ENCODE measurements around the gene CAMSAP1. TPM values are rescaled to one million over a fixed set of nuclear protein-coding genes. Genes with fewer than 3 reads are reported as not detected.
A peak's percentile ranks its signal among the peaks of the same experiment; 100 is the strongest.

CAMSAP1 gene
- polyA plus RNA-seq, 3 donors = 0.71 to 9.0 (median 0.75) TPM

- no peaks in the 10 kb centered on the region for H3K79me2 ChIP-seq (ENCODE audit: insufficient read depth, low read length)
- no peak overlapping the region for H3K9ac ChIP-seq (ENCODE audit: insufficient read depth, low read length, poor library complexity, severe bottlenecking)
- no peaks in the 10 kb centered on the region for H3K27me3 ChIP-seq (ENCODE audit: control insufficient read depth in 2 of 2, insufficient read depth in 2 of 2, low read length in 2 of 2)
- no peak overlapping the region for H2AFZ ChIP-seq (ENCODE audit: insufficient read depth, low read depth, low read length, poor library complexity, severe bottlenecking)
- DNase-seq = no peak
- peak overlapping the region in 1 of 2 donors; percentile 53 for H3K27ac ChIP-seq (ENCODE audit: low read depth in 1 of 2, low read length in 2 of 2)
- H3K4me1 Mint-ChIP-seq = peaks cover 16% of the 10 kb centered on the region
- peaks cover 15 to 18% of the 10 kb centered on the region in 2 donors for H3K4me1 ChIP-seq (ENCODE audit: control insufficient read depth in 1 of 2, insufficient read depth in 2 of 2, low read length in 2 of 2)
- no peaks in the 10 kb centered on the region for H3K27me3 Mint-ChIP-seq (ENCODE audit: low read depth in 3 of 3)
- no peak for TF ChIP-seq CTCF (IDR thresholded peaks at IDR 0.05)
- peak overlapping the region in 6 of 7 donors; percentile 61 to 86 (median 80) for H3K27ac Mint-ChIP-seq
- intact Hi-C loops (cut with micrococcal nuclease) = loop anchor here in 1 of 2 donors (2.0 kb wide), 1 partner anchor 17 kb away; no protein-coding TSS in a partner anchor
- peaks cover 6 to 21% of the 10 kb centered on the region in 2 donors for H3K36me3 ChIP-seq (replicated peaks in 1 of 2; ENCODE audit: control insufficient read depth in 1 of 2, insufficient read depth in 2 of 2, low read length in 2 of 2)
- H3K9me3 ChIP-seq (replicated peaks in 1 of 2; ENCODE audit: control insufficient read depth in 1 of 2, insufficient read depth in 1 of 2, low read length in 2 of 2) = no peaks in the 10 kb centered on the region
- H3K4me2 ChIP-seq (replicated peaks; ENCODE audit: extremely low read depth, low read length, poor library complexity, severe bottlenecking) = no peak overlapping the region
- 99% methylated on average over 17 of the region's 19 CpGs for WGBS (ENCODE audit: insufficient coverage)
- peaks cover 12 to 47% of the 10 kb centered on the region in 2 donors for H3K36me3 Mint-ChIP-seq
- H3K4me3 Mint-ChIP-seq = no peak overlapping the region
- H3K4me3 ChIP-seq (replicated peaks in 1 of 3; ENCODE audit: low read depth in 2 of 3, low read length in 3 of 3) = no peak overlapping the region
- H4K20me1 ChIP-seq (ENCODE audit: insufficient read depth, low read length) = peaks cover 45% of the 10 kb centered on the region
- peaks cover 0 to 3% (median 0%) of the 10 kb centered on the region in 7 donors for H3K9me3 Mint-ChIP-seq
Observed at GRCh38 chr9:135925496-135926133, 18.3 kb upstream of the CAMSAP1 start.

GRCh38 chr9:135924628-135925338 lies 17.4 kb upstream of the CAMSAP1 start:
- Histone ChIP-seq H3K4me1 (ENCODE audit: control insufficient read depth in 1 of 2, insufficient read depth in 2 of 2, low read length in 2 of 2) (peaks cover 15 to 18% of the 10 kb centered on the region in 2 donors), H3K36me3 (replicated peaks in 1 of 2; ENCODE audit: control insufficient read depth in 1 of 2, insufficient read depth in 2 of 2, low read length in 2 of 2) (peaks cover 0 to 13% of the 10 kb centered on the region in 2 donors), H3K27ac (ENCODE audit: low read depth in 1 of 2, low read length in 2 of 2) (peak overlapping the region in 1 of 2 donors; percentile 53), H2AFZ (ENCODE audit: insufficient read depth, low read depth, low read length, poor library complexity, severe bottlenecking) (no peak overlapping the region), H3K27me3 (ENCODE audit: control insufficient read depth in 2 of 2, insufficient read depth in 2 of 2, low read length in 2 of 2) (no peaks in the 10 kb centered on the region), H3K79me2 (ENCODE audit: insufficient read depth, low read length) (no peaks in the 10 kb centered on the region), H3K9ac (ENCODE audit: insufficient read depth, low read length, poor library complexity, severe bottlenecking) (no peak overlapping the region), H4K20me1 (ENCODE audit: insufficient read depth, low read length) (peaks cover 37% of the 10 kb centered on the region), H3K4me3 (replicated peaks in 1 of 3; ENCODE audit: low read depth in 2 of 3, low read length in 3 of 3) (no peak overlapping the region), H3K9me3 (replicated peaks in 1 of 2; ENCODE audit: control insufficient read depth in 1 of 2, insufficient read depth in 1 of 2, low read length in 2 of 2) (no peaks in the 10 kb centered on the region), H3K4me2 (replicated peaks; ENCODE audit: extremely low read depth, low read length, poor library complexity, severe bottlenecking) (no peak overlapping the region)
- WGBS (ENCODE audit: insufficient coverage) = 86% methylated on average over 20 of the region's 27 CpGs
- Mint-ChIP-seq H3K27me3 (ENCODE audit: low read depth in 3 of 3) (no peaks in the 10 kb centered on the region), H3K36me3 (peaks cover 8 to 39% of the 10 kb centered on the region in 2 donors), H3K9me3 (peaks cover 0 to 5% (median 0%) of the 10 kb centered on the region in 7 donors), H3K4me3 (no peak overlapping the region), H3K27ac (peak overlapping the region in 3 of 7 donors; percentile 72 to 83 (median 77)), H3K4me1 (peaks cover 16% of the 10 kb centered on the region)
- intact Hi-C loops (cut with micrococcal nuclease) = loop anchor here in 1 of 2 donors (2.0 kb wide), 1 partner anchor 16 kb away; no protein-coding TSS in a partner anchor
- DNase-seq = no peak
- no peak for TF ChIP-seq CTCF (IDR thresholded peaks at IDR 0.05)

Data from CD14-positive monocyte (primary cell).